NCI-H446 treated with DMSO at 0.1 percent for 48 hours (cell line): ENCODE results near the gene EIF4E.
A peak's percentile ranks its signal among the peaks of the same experiment; 100 is the strongest.
"Not testable (repeated sequence)": the region's sequence is repeated elsewhere in the genome, so short reads cannot be mapped to it uniquely, and the experiment has no call there.

ENCODE experiments used
- DNase-seq: peaks from one replicate; lab custom pipeline; 2025; lab: John Stamatoyannopoulos, UW

EIF4E gene, protein sequence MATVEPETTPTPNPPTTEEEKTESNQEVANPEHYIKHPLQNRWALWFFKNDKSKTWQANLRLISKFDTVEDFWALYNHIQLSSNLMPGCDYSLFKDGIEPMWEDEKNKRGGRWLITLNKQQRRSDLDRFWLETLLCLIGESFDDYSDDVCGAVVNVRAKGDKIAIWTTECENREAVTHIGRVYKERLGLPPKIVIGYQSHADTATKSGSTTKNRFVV

DNA sequence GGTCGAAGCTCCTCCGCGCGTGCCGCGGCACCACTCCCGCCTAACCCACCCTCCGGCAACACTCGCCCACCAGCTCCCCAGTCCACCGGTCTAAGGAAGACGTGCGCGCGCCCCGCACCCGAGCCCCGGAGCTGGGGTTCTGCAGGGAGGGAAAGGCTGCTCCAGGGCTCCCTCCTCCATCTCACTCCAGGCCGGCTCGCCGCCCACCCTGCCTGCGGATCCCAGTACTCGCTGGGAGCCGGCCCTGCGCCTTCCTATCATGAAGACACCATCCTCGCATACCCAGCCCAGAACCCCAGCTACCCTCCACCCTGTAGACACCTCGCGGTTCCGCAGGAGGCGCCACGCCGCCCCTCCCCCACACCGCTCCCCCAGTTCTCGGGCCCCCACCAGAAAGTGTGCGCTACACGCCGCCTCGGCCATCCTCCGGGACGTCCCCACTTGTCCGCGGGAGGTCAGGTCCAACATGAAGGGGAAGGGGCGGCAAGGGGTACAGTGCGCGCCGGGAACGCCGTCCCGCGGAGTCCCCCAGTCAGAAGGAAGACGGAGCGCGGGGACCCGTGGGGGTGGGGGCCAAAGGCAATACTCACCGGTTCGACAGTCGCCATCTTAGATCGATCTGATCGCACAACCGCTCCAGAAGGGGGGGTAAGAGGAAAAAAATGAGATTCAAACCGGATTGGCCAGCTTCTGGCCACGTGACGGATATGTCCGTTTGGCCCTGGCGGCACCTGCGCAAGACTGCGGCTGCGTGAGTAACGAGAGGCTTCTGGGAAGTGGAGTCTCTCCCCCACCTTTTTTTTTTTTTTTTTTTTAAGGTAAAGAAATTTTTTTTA is at the start of gene EIF4E:
EIF4E (minus strand) TSS at position 629 of the 836 bp plus-strand sequence; CDS start at position 608, 21 bp downstream.
- peak; percentile 96 for DNase-seq

DNA sequence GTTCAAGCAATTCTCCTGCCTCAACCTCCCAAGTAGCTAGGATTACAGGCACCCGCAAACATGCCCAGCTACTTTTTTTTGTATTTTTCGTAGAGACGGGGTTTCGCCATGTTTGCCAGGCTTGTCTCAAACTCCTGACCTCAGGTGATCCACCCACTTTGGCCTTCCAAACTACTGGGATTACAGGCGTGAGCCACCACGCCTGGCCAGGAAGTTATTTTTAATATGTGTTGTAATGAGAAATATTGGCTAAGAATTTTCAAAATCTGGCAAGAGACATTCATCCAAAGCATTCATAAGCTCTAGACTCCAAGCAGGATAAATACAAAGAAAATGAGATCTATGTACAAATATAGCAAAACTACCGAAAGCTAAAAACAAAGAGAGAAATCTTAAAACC is 48.6 kb upstream of the EIF4E start:
- no peak for DNase-seq

DNA sequence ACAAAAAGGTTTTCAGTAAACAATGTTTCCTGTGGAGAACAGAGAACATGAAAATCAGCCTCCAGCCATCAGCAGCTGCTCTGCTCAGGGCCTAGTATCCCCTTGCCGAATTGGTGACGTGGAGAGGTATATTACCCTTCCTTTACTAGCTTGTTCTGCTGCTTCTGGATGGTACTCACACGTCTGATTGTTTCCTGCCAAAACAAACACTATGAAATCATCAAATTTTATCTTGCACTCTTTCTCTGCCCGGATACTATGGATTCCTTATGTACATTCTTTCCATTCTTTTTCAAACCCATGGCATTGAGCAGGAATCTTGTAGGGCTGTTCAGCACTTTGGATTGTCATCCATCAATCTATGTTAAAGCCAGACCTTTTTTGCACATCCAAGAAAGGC is 47.8 kb upstream of the EIF4E start:
- DNase-seq, result no peak

DNA sequence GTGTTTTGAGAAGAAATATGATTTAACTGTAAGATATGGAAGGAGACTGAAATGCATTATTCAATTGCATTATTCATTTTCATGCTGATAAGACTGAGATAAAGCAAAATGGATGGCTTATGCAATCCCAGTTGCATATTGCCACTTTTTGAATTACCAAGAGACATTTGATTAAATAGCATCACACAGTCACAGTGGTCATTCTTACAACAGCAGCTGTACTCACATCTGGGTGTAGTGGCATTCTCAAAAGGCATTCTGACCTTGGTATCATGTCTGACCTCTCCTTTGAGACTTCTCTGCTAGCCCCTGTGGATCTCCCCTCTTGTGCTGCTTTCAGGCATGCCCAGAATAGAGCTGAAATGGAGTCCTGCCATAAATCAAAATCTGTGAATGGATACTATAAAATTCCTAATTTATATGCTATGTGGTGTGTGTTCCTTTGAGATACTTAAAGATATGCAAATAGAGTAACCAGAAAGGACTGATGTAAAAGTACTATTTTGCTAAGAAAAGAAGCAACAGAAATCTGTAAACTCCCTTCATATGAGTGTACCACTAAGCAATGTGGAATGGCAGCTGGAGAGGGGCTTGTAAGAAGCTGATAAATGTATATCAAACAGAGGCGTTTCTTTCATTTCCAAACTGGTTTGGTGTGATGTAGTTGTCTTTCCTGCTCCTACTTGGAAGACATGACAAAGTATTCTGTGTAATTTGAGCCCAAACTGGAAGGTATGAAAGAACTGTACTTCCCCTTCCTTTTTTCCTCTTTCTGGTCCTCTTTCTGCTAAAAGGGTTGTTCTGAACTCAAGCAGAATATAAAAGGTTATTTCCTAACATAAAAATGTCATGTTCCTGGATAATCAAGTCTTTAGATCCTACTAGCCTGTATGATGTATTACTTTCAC is 41.2 kb upstream of the EIF4E start:
- no peak for DNase-seq

DNA sequence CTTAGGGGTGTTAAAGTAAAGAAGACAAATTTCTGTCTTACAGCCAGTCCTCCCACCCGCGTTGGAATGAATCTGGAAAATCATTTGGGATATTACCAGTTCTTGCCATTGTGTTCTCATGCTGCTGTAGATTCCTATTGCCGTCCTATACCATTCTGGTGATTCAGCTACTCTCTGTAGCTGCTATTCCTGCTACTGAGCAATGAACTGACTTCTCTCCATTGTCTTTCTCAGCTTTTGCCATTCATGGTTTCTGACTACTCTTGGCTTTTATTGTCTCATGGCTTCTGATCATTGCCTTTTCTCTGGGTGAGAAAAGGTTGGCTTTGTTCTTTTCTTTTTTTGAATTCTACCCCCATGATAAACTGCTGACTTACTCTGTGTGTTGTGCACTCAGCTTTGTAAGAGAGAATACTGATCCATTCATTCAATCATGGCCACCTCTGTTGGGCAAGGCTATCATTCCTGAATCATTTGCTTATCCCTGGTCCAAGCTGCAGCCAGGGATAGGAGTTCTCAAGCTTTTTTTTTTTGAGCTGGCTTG is 38.9 kb upstream of the EIF4E start:
- no peak for DNase-seq

DNA sequence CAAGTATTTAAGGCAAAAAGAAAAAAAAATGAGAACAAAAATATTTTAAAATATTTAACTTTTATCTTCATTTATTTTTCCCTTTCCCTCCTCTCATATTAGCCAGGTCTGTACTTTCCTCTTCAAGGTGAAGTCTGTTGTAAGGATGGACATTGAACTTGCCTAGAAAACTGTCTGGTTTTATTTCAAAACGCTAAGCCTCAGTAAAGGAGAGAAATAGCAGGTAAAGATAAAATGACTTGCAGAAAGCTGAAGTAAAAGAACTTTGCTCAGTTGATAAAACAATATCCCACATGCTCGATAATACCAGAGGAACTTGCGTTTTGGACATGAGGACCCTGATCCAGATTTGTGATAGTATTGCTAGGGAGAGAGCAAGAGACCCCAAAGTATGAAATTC is 38.0 kb upstream of the EIF4E start:
- DNase-seq, result no peak

DNA sequence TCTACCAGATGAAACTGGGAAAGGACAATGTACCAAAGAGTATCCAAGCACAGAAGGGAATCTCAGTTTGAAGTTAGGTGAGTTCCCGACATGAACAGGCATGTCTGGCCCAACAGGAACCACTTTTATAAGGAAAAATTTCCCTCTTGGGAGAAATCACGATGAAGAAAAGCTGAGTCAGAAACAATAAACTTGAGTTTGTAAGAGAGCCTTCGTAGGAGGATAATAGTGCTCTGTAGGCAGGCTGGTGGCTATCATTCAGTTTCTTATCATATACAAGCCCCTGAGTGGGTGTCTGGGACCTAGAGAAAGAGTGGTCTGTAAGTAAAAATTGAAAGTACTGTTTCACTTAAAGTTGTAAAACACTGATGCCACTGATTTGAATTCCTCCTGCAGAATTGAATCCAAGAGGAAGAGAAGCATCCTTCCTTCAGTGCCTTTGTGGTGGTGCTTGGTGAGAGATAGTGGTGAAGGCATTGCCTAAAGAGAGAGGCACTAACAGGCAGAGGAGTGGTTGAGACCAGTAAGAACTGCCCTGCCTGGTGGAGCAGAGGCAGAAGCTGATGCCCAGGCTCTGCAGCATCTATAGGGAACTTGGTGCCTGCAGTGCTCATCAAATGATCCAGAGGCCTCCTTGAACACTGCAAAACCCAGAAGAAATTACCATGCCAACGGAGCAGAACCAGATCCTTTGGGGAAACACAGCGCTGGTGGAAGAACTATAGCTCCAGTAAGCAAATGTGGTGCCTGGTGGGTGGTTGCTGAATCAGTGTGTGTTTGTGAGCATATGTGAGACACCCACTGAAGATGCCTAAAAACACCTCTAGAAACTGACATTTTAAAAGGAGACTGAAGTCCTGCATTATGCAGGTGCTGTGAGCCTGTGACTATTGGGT is 34.9 kb upstream of the EIF4E start:
- DNase-seq, result no peak

DNA sequence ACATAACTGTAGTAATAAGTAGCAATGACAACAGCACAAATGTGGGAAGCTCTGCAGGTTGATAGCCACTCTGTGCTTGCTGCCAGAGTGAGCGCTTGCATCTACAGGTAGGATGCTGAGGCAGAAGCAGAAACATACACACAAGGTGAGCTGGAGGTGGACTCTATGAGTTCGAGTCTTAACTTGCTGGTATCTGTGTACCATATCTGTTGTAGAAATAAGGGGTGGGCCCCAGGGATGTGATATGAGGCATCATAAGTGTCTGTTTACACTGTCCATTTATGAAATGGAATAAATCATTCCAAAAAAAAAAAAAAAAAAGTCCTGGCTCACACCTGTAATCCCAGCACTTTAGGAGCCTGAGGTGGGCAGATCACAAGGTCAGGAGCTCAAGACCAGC is 32.8 kb upstream of the EIF4E start:
- DNase-seq, result no peak

DNA sequence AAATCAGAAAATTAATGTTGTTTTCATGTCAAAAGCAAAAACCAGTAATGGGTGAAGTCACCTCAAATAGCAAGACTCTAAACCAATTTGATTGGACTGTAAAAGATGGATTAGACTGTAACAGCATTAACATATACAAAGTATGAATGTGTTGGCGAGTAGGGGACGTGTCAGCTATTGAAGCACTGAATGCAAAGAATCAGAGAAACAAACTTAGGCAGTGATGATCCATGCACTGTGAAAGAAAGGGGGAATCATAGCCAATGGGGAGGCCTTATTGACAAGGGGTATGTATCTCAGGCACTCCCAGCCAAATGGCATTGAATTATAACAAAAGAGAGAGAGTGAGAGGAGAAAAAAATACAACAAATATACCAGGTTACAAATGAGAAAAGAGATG is 30.5 kb upstream of the EIF4E start:
- DNase-seq, result no peak

DNA sequence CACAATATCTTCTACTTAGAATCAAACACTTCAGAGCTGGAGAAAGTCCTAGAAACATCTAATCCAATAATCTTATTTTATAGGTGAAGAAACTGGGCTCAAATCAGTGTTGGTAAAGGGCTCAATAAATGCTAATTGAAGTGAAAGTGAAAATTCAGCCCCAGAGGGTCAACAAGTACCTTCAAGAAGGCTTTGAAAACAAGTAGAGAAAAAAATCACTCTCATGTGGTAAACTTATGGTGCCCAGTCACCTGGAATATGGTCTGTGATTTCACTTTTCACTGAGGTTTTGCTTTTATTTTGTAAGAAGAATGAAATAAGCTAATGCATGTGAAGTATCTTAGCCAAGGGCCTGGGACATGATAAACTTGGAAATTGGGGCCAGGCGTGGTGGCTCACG is 29.1 kb upstream of the EIF4E start:
- DNase-seq, result no peak

DNA sequence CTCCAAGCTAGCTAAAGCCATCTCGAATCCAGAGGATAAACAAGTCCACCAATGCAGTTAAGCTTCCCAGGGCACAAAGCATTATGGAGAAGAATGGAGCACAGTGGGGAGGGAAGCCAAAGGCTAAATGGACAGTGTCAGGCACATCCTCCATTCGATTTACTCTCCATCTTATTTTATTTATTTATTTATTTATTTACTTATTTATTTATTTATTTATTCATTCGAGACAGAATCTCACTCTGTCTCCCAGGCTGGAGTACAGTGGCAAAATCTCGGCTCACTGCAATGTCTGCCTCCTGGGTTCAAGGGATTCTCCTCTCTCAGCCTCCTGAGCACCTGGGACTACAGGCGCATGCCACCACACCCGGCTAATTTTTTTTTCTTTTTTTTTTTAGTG is 26.3 kb upstream of the EIF4E start:
- DNase-seq, result no peak

DNA sequence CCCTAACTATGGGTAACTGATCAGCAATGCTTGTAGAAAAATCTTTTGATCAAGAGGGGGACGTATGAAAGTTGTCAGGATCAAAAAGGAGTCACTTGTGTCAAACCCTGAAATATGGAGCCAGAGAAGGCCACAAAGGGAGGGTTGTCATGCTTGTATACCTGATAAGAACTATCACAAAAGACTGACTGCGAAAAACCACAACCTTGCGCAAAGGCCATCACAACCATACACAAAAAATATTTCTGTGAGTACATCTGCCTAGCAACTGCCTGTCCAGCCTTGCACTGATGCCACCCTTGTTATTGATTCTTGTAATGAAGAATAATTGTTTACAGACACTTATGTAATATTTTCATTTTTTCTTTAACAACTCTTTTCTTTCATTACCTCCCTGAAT is 22.8 kb upstream of the EIF4E start:
- DNase-seq, result no peak

DNA sequence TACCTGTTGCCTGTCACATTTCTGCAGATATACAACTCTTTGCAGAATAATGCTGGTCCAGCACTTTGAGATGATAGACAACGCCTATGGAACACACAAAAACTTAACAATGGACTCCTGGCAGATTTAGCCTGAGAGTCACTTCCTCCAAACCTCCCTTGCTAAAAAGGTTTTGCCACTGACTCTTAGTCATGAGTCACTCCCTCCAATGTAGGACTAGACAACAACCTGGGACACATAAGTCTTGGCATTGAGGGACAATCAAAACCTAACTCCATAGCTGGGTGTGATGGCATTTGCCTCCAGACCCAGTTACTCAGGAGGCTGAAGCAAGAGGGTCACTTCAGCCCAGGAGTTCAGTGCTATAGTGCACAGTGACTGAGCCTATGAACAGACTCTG is 22.0 kb upstream of the EIF4E start:
- DNase-seq, result no peak

DNA sequence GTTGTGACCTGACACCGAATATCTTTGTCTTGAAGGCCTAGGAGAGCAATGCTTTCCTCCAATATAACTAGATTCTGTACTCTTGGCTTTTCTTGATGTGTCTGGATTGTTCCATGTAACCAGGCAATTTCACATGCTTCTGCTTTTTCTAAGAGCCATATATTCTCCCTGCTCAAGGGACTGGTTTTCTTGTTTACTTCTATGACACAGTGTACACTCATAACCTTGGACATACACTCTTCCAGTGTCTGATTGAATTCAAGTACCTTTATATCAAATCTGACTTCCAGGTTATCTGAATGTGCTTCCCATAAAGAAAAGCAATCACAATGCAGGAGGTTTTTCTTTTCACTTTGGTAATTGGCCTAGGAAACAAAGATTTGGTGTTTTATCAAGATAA is 17.4 kb upstream of the EIF4E start:
- no peak for DNase-seq

DNA sequence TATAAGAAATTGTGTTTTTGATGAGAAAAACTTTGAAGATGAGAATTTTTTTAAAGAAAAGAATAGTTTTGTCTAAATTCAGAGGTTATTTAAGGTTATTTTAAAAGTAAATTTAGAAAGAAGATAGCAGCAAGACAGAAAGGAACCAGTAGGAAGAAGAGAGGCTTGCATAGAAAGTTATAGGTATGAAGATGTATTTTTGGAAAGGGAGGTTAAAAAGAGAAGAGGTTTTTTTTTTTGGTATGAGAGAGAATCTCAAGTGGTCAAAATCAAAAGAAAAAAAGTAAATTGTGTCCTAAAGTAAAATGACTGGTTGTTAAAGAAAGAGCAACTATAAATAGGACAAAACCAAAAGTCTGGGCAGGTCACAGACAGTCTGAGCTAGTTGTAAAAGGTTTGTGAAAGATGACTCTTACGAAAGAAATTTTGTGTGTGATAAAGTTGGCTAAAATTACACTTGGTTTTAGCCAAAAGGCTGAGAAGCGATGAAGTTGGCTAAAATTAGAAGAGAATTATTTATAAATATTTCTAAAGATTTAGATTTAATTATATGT is 16.4 kb upstream of the EIF4E start:
- DNase-seq, result no peak

DNA sequence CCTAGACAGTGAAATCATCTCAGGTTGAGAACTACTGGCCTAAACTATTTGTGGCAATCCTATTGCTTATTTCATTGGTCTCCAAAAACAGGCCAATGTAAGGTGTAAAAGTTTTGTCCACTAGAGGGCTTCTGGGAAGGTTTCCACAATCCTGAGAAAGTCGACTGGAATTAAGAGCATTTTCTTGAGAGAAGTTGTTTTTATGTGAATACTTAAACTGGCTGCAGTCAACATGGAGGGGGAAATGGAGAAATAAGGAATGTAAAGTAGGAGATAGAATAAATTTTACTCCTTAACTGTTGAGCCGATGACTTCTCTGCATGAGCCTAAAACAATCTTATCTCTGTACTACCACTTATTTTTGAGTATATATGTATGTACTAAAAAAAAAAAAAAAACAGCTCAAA is 11.0 kb upstream of the EIF4E start:
- DNase-seq, result no peak

DNA sequence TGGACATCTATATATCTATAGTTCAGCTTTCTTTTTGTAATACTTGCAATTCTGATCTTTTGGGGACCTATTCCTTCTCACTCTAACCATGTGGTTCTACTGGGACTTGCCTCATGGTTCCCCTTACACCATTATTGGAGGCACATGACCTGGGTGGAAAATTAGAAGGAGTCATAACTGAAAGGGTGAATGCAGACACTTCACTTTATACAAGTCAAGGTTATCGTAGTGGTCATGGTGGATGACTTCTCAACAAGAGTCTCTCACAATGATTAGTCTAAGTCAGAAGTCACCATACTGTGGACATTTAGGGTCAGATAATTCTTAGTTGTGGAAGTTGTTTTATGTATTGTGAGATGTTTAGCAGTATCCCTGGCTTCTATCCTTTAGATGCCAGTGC is 10.5 kb upstream of the EIF4E start:
- DNase-seq, result no peak

DNA sequence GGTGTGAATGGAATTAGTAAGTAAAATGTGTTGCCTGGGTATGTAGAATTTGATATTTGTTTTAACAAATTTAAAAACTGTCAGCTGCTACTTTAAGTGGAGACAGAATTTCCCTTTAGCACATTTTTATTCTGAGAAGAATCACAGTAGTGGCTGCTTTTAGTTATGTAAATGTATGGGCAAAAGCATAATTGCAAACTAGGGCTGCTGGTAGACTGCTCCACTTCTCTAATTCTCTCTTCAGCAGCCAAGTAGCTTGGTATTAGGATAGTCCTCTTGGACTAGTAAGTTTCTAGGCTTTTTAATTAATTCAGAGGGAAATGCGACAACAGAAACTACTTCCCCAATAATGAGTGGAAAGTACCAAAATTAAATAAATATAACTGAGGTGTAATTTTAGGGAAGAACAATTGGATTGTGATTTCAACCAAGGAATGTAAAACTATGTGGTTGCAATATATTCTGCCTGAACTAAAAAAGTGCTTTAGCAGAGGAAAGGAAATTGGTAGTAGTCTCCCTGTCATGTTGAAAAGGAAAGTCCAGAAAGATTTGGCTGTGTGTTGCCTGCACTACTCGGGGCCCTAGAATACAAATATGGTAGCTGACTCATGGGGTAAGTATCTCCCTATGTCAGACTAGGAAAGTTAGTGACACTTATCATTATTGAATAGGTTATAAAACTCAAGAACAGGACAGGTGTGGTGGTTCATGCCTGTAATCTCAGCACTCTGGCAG is 9.2 kb upstream of the EIF4E start:
- no peak for DNase-seq

DNA sequence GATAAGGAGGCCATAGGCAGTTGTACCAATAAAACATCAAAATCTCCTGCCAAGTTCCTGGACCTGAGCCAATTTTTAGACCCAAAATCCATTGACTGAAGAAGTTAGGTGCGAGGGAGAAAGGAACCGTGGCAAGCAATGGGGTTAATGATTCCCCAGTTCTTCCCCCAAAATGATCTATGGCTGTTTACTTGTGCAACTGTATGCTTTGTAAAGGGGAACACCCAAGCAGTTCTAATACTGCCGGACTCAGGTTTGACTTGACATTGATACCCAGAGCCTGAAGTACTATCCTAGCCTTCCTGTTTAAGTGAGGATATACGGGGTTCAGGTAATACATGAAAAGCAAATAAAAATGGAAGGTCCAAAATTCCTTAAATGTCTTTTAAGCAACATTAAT is 6.7 kb upstream of the EIF4E start:
- no peak for DNase-seq

DNA sequence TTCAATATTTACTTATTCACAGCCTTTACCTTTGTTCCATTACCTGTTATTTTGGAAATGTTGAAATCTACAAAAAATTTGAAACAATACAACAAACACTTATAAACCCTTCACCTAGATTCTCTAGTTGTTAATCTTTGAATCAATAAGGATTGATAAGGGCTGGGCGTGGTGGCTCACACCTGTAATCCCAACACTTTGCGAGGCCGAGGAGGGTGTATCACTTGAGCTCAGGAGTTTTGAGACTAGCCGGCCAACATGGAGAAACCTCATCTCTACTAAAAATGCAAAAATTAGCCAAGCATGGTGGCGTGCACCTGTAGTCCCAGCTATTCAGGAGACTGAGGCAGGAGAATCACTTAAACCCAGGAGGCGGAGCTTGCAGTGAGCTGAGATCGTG is 5.9 kb upstream of the EIF4E start:
- not testable (repeated sequence) for DNase-seq
